ENCODE data around the gene OR3A2. TPM values are rescaled to one million over a fixed set of nuclear protein-coding genes. Genes with fewer than 3 reads are reported as not detected.
"Not testable (repeated sequence)": the region's sequence is repeated elsewhere in the genome, so short reads cannot be mapped to it uniquely, and the experiment has no call there.

OR3A2 gene
- total RNA-seq, 1 donor from 2014 or later: not detected

- Mint-ChIP-seq H3K27ac (no peak overlapping the region), H3K4me1 (no peaks in the 10 kb centered on the region), H3K9me3 (no peaks in the 10 kb centered on the region), H3K27me3 (ENCODE audit: insufficient read depth, low read depth) (peaks cover 3% of the 10 kb centered on the region), H3K4me3 (no peak overlapping the region), H3K36me3 (no peaks in the 10 kb centered on the region)
- DNase-seq (ENCODE audit: low spot score): no peak
- no peaks in the 10 kb centered on the region for H3K27me3 ChIP-seq
- no peak overlapping the region for H3K4me3 ChIP-seq
- TF ChIP-seq, protein P1, sequence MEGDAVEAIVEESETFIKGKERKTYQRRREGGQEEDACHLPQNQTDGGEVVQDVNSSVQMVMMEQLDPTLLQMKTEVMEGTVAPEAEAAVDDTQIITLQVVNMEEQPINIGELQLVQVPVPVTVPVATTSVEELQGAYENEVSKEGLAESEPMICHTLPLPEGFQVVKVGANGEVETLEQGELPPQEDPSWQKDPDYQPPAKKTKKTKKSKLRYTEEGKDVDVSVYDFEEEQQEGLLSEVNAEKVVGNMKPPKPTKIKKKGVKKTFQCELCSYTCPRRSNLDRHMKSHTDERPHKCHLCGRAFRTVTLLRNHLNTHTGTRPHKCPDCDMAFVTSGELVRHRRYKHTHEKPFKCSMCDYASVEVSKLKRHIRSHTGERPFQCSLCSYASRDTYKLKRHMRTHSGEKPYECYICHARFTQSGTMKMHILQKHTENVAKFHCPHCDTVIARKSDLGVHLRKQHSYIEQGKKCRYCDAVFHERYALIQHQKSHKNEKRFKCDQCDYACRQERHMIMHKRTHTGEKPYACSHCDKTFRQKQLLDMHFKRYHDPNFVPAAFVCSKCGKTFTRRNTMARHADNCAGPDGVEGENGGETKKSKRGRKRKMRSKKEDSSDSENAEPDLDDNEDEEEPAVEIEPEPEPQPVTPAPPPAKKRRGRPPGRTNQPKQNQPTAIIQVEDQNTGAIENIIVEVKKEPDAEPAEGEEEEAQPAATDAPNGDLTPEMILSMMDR (IDR thresholded peaks at IDR 0.05): no peak
- TF ChIP-seq EZH2 (IDR thresholded peaks at IDR 0.05) (no peak), EZH2phosphoT487 (IDR thresholded peaks at IDR 0.05) (no peak)
- no peaks in the 10 kb centered on the region for H3F3A ChIP-seq (ENCODE audit: low read depth)
- no peak overlapping the region for H2AFZ ChIP-seq (replicated peaks)
- no peaks in the 10 kb centered on the region for H3K4me1 ChIP-seq
- no peaks in the 10 kb centered on the region for H3K36me3 ChIP-seq
- peaks cover 14% of the 10 kb centered on the region for H3K9me3 ChIP-seq (ENCODE audit: low read depth)
- H3K9ac ChIP-seq: no peak overlapping the region
- H3K27ac ChIP-seq: no peak overlapping the region
- H4K20me1 ChIP-seq (ENCODE audit: low read depth): no peaks in the 10 kb centered on the region
- H3K4me2 ChIP-seq: no peak overlapping the region
- H3K79me2 ChIP-seq (ENCODE audit: low read depth): no peaks in the 10 kb centered on the region
These were observed 3.7 kb upstream of the OR3A2 start for GRCh38 chr17:3389791-3390190.

DNA sequence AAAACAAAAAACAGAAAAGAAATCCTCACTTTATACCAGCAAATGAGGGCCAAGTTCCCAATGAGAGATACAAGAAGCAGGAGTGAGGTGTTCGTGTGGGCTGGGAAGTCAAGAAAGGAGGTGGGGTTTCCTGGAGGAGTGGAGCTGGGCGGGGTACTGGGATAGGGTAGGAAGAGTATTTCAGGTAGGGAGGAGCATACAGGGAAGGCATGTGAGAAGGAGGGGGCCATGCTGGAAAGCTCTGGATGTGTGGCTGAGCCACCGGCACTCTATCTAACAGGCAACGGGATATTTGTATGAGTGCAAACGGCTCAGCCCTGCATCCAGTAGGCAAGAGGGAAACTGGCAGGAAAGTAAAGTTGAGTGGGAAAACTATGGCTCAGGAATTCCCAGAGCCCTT, 4.2 kb downstream of the OR3A2 start:
- H3K9ac ChIP-seq: no peak overlapping the region
- no peaks in the 10 kb centered on the region for H3K79me2 ChIP-seq (ENCODE audit: low read depth)
- Mint-ChIP-seq H3K27me3 (ENCODE audit: insufficient read depth, low read depth) (peaks cover 9% of the 10 kb centered on the region), H3K4me3 (no peak overlapping the region), H3K9me3 (no peaks in the 10 kb centered on the region), H3K27ac (no peak overlapping the region), H3K36me3 (no peaks in the 10 kb centered on the region), H3K4me1 (peaks cover 3% of the 10 kb centered on the region)
- no peaks in the 10 kb centered on the region for H3K9me3 ChIP-seq (ENCODE audit: low read depth)
- TF ChIP-seq, protein P1 (IDR thresholded peaks at IDR 0.05): no peak
- TF ChIP-seq EZH2 (IDR thresholded peaks at IDR 0.05): no peak
- TF ChIP-seq EZH2phosphoT487 (IDR thresholded peaks at IDR 0.05): no peak
- no peak overlapping the region for H2AFZ ChIP-seq (replicated peaks)
- H3K36me3 ChIP-seq: no peaks in the 10 kb centered on the region
- no peak overlapping the region for H3K4me3 ChIP-seq
- no peak overlapping the region for H3K27ac ChIP-seq
- no peaks in the 10 kb centered on the region for H4K20me1 ChIP-seq (ENCODE audit: low read depth)
- no peaks in the 10 kb centered on the region for H3K27me3 ChIP-seq
- no peaks in the 10 kb centered on the region for H3F3A ChIP-seq (ENCODE audit: low read depth)
- H3K4me2 ChIP-seq: no peak overlapping the region
- DNase-seq (ENCODE audit: low spot score): no peak
- no peaks in the 10 kb centered on the region for H3K4me1 ChIP-seq

GRCh38 chr17:3378321-3378720, 7.8 kb downstream of the OR3A2 start:
- H3K27ac Mint-ChIP-seq: no peak overlapping the region
- no peak overlapping the region for H2AFZ ChIP-seq (replicated peaks)
- no peak overlapping the region for H3K27ac ChIP-seq
- no peaks in the 10 kb centered on the region for H3K36me3 ChIP-seq
- H3K27me3 ChIP-seq: no peaks in the 10 kb centered on the region
- peaks cover 3% of the 10 kb centered on the region for H3K4me1 Mint-ChIP-seq
- TF ChIP-seq EZH2 (IDR thresholded peaks at IDR 0.05): no peak
- TF ChIP-seq EZH2phosphoT487 (IDR thresholded peaks at IDR 0.05): no peak
- TF ChIP-seq, protein P1 (IDR thresholded peaks at IDR 0.05): no peak
- no peak for DNase-seq (ENCODE audit: low spot score)
- no peaks in the 10 kb centered on the region for H4K20me1 ChIP-seq (ENCODE audit: low read depth)
- H3K9ac ChIP-seq: no peak overlapping the region
- H3K27me3 Mint-ChIP-seq (ENCODE audit: insufficient read depth, low read depth): peaks cover 9% of the 10 kb centered on the region
- no peak overlapping the region for H3K4me2 ChIP-seq
- H3K9me3 Mint-ChIP-seq: peaks cover 7% of the 10 kb centered on the region
- H3K9me3 ChIP-seq (ENCODE audit: low read depth): peaks cover 10% of the 10 kb centered on the region
- H3K79me2 ChIP-seq (ENCODE audit: low read depth): no peaks in the 10 kb centered on the region
- H3K4me3 ChIP-seq: no peak overlapping the region
- H3F3A ChIP-seq (ENCODE audit: low read depth): no peaks in the 10 kb centered on the region
- H3K4me3 Mint-ChIP-seq: no peak overlapping the region
- H3K36me3 Mint-ChIP-seq: no peaks in the 10 kb centered on the region
- no peaks in the 10 kb centered on the region for H3K4me1 ChIP-seq

- H3K9me3 Mint-ChIP-seq: peaks cover 24% of the 10 kb centered on the region
- not testable (repeated sequence) for H3F3A ChIP-seq (ENCODE audit: low read depth); DNase-seq (ENCODE audit: low spot score); H3K36me3 Mint-ChIP-seq; H3K27me3 ChIP-seq; H3K4me1 ChIP-seq; H3K79me2 ChIP-seq (ENCODE audit: low read depth); H3K27ac Mint-ChIP-seq; H3K9ac ChIP-seq; H2AFZ ChIP-seq (replicated peaks); H3K4me3 Mint-ChIP-seq; H3K36me3 ChIP-seq; H3K27me3 Mint-ChIP-seq (ENCODE audit: insufficient read depth, low read depth); H3K4me2 ChIP-seq; H3K4me3 ChIP-seq; H3K27ac ChIP-seq; H3K4me1 Mint-ChIP-seq; H4K20me1 ChIP-seq (ENCODE audit: low read depth)
- H3K9me3 ChIP-seq (ENCODE audit: low read depth): peaks cover 19% of the 10 kb centered on the region
These were observed 14.9 kb downstream of the OR3A2 start for GRCh38 chr17:3371167-3371566.

DNA sequence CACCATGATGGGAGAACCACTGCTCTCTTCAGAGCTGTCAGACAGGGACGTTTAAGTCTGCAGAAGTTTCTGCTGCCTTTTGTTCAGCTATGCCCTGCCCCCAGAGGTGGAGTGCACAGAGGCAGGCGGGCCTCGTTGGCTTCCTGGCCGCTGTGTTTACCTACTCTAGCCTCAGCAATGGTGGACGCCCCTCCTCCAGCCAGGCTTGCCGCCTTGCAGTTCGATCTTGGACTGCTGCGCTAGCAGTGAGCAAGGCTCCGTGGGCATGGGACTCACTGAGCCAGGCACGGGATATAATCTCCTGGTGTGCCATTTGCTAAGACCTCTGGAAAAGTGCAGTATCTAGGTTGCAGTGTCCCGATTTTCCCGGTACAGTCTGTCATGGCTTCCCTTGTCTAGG, 43.3 kb downstream of the OR3A2 start:
- H3K27me3 ChIP-seq; H3K27ac Mint-ChIP-seq; H3K4me3 ChIP-seq; H2AFZ ChIP-seq (replicated peaks); H3K36me3 ChIP-seq; H3K4me1 Mint-ChIP-seq; H3K9me3 ChIP-seq (ENCODE audit: low read depth); DNase-seq (ENCODE audit: low spot score); H3K79me2 ChIP-seq (ENCODE audit: low read depth); H4K20me1 ChIP-seq (ENCODE audit: low read depth); H3K4me3 Mint-ChIP-seq; H3K9ac ChIP-seq; H3K36me3 Mint-ChIP-seq; H3K9me3 Mint-ChIP-seq; H3K27ac ChIP-seq; H3K4me2 ChIP-seq; H3K4me1 ChIP-seq; H3F3A ChIP-seq (ENCODE audit: low read depth): not testable (repeated sequence)
- H3K27me3 Mint-ChIP-seq (ENCODE audit: insufficient read depth, low read depth): peaks cover 10% of the 10 kb centered on the region
